Upper lobe of left lung (tissue), 4 donors: ENCODE results near the gene KLRC2.
"Not testable (repeated sequence)": the region's sequence is repeated elsewhere in the genome, so short reads cannot be mapped to it uniquely, and the experiment has no call there.

Source experiments
- EP300 ChIP-seq, 4 donors: sonication (generic); formaldehyde crosslinking; IDR thresholded peaks; one replicate each; pipeline ENCODE4 v1.5.1; 2017; ENCODE audit warnings: antibody characterized with exemption in 4 of 4, control low read depth in 2 of 4
- POLR2AphosphoS5 ChIP-seq, 2 donors: sonication (generic); formaldehyde crosslinking; IDR thresholded peaks; one replicate each; pipeline ENCODE4 v1.5.1; 2017; ENCODE audit warnings: antibody characterized with exemption in 2 of 2

- TF ChIP-seq EP300, POLR2AphosphoS5 (IDR thresholded peaks at IDR 0.05): not testable (repeated sequence)
These were observed 39.6 kb downstream of the KLRC2 start for GRCh38 chr12:10396176-10396575.
